ENCODE results near the gene LSAMP. TPM values are rescaled to one million over a fixed set of nuclear protein-coding genes. Genes with fewer than 3 reads are reported as not detected.
A peak's percentile ranks its signal among the peaks of the same experiment; 100 is the strongest.

LSAMP gene
- total RNA-seq, 4 donors from 2014 or later: 0.30 to 5.5 (median 1.4) TPM

DNA sequence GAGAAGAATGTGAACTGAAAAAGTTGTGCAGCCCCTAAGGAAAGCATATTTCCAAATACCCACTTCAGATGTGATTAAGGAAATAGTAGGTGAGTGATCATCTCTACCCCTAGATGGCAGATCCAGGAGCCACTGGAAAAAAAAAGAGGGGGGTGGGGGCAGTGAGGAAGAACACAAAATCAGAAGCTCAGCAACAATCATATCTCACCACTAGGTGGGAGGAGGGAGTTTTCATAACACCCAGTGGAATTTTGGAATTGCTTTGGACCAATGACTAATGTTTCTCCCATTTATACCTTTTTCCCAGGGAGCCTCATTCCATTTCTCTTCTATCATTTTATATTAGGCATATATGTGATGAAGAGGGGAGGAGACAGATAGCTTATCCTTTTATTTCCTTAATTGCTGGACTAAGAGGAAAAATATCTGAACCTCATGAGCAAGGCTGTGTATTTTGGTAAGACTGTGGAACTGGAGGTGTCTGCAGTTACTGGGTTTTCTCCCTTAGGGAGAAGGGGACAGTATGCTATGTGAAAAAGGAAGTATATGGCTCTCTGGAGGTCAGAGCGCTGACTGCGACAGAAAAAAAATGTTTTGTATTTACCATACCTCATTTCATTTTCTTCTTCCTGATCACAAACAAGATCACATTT, 458.6 kb downstream of the LSAMP start:
- 82 to 83% methylated on average over 2 of the region's 2 CpGs for WGBS, 2 donors
- H3K4me1 ChIP-seq: no peaks in the 10 kb centered on the region
- no peak for DNase-seq
- no peaks in the 10 kb centered on the region for H3K9me3 ChIP-seq
- H3K27ac ChIP-seq: no peak overlapping the region
- intact Hi-C loops (cut with DNase I): no loop called here
- no peaks in the 10 kb centered on the region for H3K36me3 ChIP-seq
- H3K27me3 ChIP-seq: no peaks in the 10 kb centered on the region
- no peak for TF ChIP-seq POLR2A (IDR thresholded peaks at IDR 0.05)
- TF ChIP-seq, protein P1, sequence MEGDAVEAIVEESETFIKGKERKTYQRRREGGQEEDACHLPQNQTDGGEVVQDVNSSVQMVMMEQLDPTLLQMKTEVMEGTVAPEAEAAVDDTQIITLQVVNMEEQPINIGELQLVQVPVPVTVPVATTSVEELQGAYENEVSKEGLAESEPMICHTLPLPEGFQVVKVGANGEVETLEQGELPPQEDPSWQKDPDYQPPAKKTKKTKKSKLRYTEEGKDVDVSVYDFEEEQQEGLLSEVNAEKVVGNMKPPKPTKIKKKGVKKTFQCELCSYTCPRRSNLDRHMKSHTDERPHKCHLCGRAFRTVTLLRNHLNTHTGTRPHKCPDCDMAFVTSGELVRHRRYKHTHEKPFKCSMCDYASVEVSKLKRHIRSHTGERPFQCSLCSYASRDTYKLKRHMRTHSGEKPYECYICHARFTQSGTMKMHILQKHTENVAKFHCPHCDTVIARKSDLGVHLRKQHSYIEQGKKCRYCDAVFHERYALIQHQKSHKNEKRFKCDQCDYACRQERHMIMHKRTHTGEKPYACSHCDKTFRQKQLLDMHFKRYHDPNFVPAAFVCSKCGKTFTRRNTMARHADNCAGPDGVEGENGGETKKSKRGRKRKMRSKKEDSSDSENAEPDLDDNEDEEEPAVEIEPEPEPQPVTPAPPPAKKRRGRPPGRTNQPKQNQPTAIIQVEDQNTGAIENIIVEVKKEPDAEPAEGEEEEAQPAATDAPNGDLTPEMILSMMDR (IDR thresholded peaks at IDR 0.05): peak in 2 of 6 experiments; percentile 10 to 40
- no peak overlapping the region for H3K4me3 ChIP-seq

DNA sequence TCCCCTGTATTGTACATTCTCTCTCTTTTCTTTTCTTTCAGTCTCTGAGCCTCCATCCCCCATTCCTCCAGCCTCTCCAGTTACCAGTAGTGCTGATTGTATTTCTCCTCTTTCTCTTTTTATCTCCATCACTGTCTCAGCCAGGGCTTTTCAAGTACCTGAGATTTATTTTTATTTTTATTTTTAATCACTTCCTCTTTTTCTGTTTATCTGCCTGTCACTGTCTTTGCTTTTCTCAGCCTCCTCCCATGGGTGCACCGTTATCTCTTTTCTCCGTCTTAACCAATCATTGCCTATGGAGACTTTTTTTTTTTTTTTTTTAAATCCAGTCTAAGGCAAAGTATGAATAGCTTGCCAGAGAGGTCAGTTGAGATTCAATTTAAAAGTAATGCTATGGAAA, 462.7 kb downstream of the LSAMP start:
- Histone ChIP-seq H3K27ac (no peak overlapping the region), H3K36me3 (no peaks in the 10 kb centered on the region), H3K9me3 (no peaks in the 10 kb centered on the region), H3K4me3 (no peak overlapping the region), H3K27me3 (no peaks in the 10 kb centered on the region), H3K4me1 (no peaks in the 10 kb centered on the region)
- no peak for DNase-seq
- TF ChIP-seq, protein P1 (IDR thresholded peaks at IDR 0.05): no peak
- TF ChIP-seq POLR2A (IDR thresholded peaks at IDR 0.05): no peak
- WGBS, 2 donors: 72 to 88% methylated on average over 2 of the region's 2 CpGs
- intact Hi-C loops (cut with DNase I): no loop called here

DNA sequence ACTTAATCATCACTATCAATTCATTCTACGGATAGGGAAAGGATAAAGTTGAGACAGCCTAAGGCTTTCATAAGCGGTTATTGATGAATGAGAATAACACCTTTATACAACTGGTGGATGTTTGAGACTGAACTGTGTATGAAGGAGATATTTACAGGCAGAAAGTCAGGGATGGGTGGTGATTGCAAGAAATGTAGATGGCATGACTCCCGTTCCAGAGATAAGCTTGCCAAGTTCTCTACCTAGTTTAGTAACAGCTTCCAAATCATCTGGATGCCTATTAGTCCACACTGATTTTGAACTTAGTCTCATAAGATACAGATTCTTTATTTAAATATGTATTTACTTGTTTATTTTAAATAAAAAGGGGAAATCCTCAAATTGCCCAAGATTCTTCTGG, 463.2 kb downstream of the LSAMP start:
- 47 to 58% methylated on average over 3 of the region's 3 CpGs for WGBS, 2 donors

DNA sequence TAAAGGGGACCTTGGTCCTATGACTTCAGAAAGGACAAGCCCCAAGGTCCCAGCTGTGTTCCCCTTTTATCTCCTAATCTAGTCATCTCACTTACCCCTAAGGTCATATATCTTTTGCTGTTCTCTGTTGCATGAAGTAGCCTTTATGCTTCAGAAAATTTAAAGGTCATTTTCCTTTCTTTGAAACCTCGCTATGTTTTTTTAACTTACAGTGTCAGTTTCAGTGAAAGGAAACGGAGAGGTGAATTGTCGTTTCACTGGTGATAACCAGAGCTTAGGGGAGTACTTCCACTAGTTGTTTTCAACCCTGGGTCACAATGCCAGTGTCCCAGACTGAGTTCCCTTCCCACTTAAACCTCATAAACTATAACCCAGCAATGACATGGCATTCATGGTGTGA, 464.6 kb downstream of the LSAMP start:
- Histone ChIP-seq H3K4me1 (peaks cover 0 to under 1% (median 0%) of the 10 kb centered on the region in 3 donors), H3K4me3 (no peak overlapping the region), H3K27me3 (no peaks in the 10 kb centered on the region), H3K36me3 (no peaks in the 10 kb centered on the region), H3K9me3 (no peaks in the 10 kb centered on the region), H3K27ac (no peak overlapping the region)
- intact Hi-C loops (cut with DNase I): no loop called here
- TF ChIP-seq POLR2A (IDR thresholded peaks at IDR 0.05): no peak
- TF ChIP-seq, protein P1 (IDR thresholded peaks at IDR 0.05): no peak
- WGBS, 2 donors: 63 to 68% methylated on average over 3 of the region's 3 CpGs
- no peak for DNase-seq

More for the DNA sequence above, 463.2 kb downstream of the LSAMP start:
- no peak for DNase-seq
- Histone ChIP-seq H3K36me3 (no peaks in the 10 kb centered on the region), H3K27ac (no peak overlapping the region), H3K4me1 (no peaks in the 10 kb centered on the region), H3K4me3 (no peak overlapping the region), H3K27me3 (no peaks in the 10 kb centered on the region), H3K9me3 (no peaks in the 10 kb centered on the region)
- intact Hi-C loops (cut with DNase I): no loop called here
- no peak for TF ChIP-seq POLR2A (IDR thresholded peaks at IDR 0.05)
- TF ChIP-seq, protein P1 (IDR thresholded peaks at IDR 0.05): no peak

DNA sequence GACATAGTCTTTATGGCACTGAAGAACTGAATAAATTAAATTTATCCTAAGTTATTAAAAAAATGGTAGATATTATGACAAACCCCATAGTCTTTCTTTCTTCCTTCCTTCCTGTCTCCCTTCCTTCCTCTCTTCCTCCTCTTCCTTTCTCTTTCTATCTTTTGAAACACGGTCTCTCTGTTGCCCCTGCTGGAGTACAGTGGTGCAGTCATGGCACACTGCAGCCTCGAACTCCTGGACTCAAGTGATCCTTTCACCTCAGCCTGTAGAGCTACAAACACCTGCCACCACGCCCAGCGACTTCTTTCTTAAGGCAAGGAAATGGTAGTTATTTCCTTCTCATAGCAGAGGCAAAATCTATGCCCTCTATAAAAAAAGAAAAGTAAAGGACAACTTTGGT, 467.4 kb downstream of the LSAMP start:
- 90 to 93% methylated on average over 4 of the region's 4 CpGs for WGBS, 2 donors
- Histone ChIP-seq H3K4me1 (peaks cover 0 to 13% (median 0%) of the 10 kb centered on the region in 3 donors), H3K9me3 (no peaks in the 10 kb centered on the region), H3K27me3 (no peaks in the 10 kb centered on the region), H3K27ac (no peak overlapping the region), H3K4me3 (no peak overlapping the region), H3K36me3 (no peaks in the 10 kb centered on the region)
- TF ChIP-seq POLR2A (IDR thresholded peaks at IDR 0.05): no peak
- TF ChIP-seq, protein P1 (IDR thresholded peaks at IDR 0.05): no peak
- no peak for DNase-seq
- intact Hi-C loops (cut with DNase I): no loop called here

Data from esophagus squamous epithelium (tissue), 5 donors.